A549 (cell line): ENCODE measurements around the gene LRRC75B. TPM values are rescaled to one million over a fixed set of nuclear protein-coding genes. Genes with fewer than 3 reads are reported as not detected.

ENCODE experiments used
- ATAC-seq, 2 experiments: fragments of 200-7000 bp in 1 of 2; fragments of >200 bp in 1 of 2; cut with Nextera tagmentation in 1 of 2; cut with Tn5 transposase in 1 of 2; 3 replicates each; pipeline versions ENCODE4 v1.8.0 to v1.9.1; 2018 to 2020; ENCODE audit warnings: mild to moderate bottlenecking in 1 of 2, moderate library complexity in 1 of 2
- CTCF ChIA-PET: fragments of 300-600 bp; sonication (Branson Sonifier 250); formaldehyde crosslinking; extraction: SDS; loops from one replicate; lab custom pipeline; 2021; ENCODE audit warnings: antibody characterized with exemption, inconsistent platforms; lab: Yijun Ruan, JAX
- POLR2A ChIA-PET: fragments of 350-600 bp; formaldehyde crosslinking; extraction: SDS; loops from one replicate; lab custom pipeline; 2021; ENCODE audit warnings: antibody characterized with exemption, inconsistent platforms; lab: Yijun Ruan, JAX
- DNase-seq, 2 experiments: peaks; one replicate each; pipeline versions ENCODE4 v3.0.0 to v3.0.0-alpha.2; 2011 to 2016; ENCODE audit warnings: low read depth in 1 of 2, low spot score in 1 of 2
- FAIRE-seq: peaks from 2 replicates; lab custom pipeline; 2011; peaks lifted over from hg19 to GRCh38; lab: Jason Lieb, UNC
- H3K27ac ChIP-seq, 2 experiments: fragments of >200 bp; sonication (Bioruptor Twin); formaldehyde crosslinking; 3 replicates each; pipeline ENCODE4 v1.5.1; 2016 to 2017
- H3K4me1 ChIP-seq: fragments of >200 bp; sonication (Bioruptor Twin); formaldehyde crosslinking; 3 replicates; pipeline ENCODE4 v1.6.1; 2016
- H3K4me2 ChIP-seq: fragments of >200 bp; sonication (Bioruptor Twin); formaldehyde crosslinking; 3 replicates; pipeline ENCODE4 v1.6.1; 2016
- H3K4me3 ChIP-seq: fragments of >200 bp; sonication (Bioruptor Twin); formaldehyde crosslinking; 3 replicates; pipeline ENCODE4 v1.5.1; 2016
- H3K9me3 ChIP-seq: fragments of >200 bp; sonication (Bioruptor Twin); formaldehyde crosslinking; 3 replicates; pipeline ENCODE4 v1.6.1; 2016
- FOSB ChIP-seq: fragments of 250-450 bp; sonication (Bioruptor Pico); IDR thresholded peaks from 2 replicates; pipeline ENCODE4 v1.5.0; 2020; ENCODE audit warnings: mild to moderate bottlenecking, moderate library complexity
- FOSL2 ChIP-seq, 2 experiments: fragments of 450-650 bp in 1 of 2; fragments of >200 bp in 1 of 2; sonication (Bioruptor Twin) in 1 of 2; formaldehyde crosslinking; IDR thresholded peaks; 2 replicates each; pipeline versions ENCODE4 v1.5.0 to v1.6.1; 2016 to 2020; ENCODE audit warnings: mild to moderate bottlenecking in 1 of 2, moderate library complexity in 1 of 2
- HOXB5 ChIP-seq: fragments of 250-450 bp; sonication (Bioruptor Pico); IDR thresholded peaks from 2 replicates; pipeline ENCODE4 v1.5.0; 2020; ENCODE audit warnings: mild to moderate bottlenecking, moderate library complexity
- MYC ChIP-seq: IDR thresholded peaks from 2 replicates; pipeline ENCODE4 v1.6.1; 2012; ENCODE audit warnings: mild to moderate bottlenecking, inconsistent platforms, low read length, improper control_type of control experiment, borderline replicate concordance
- NFE2L2 ChIP-seq: fragments of 150-350 bp; conservative IDR thresholded peaks from 2 replicates; pipeline ENCODE4 v1.6.1; 2014; ENCODE audit warnings: low read length
- POLR2A ChIP-seq: IDR thresholded peaks from 2 replicates; pipeline ENCODE4 v1.6.1; 2012; ENCODE audit warnings: mild to moderate bottlenecking, low read length
- RFX5 ChIP-seq: fragments of 450-650 bp; IDR thresholded peaks from 2 replicates; pipeline ENCODE4 v1.7.1; 2014; ENCODE audit warnings: antibody characterized with exemption, mild to moderate bottlenecking, moderate library complexity
- TFCP2L1 ChIP-seq: fragments of 250-450 bp; sonication (Bioruptor Pico); IDR thresholded peaks from 2 replicates; pipeline ENCODE4 v1.5.0; 2021; ENCODE audit warnings: mild to moderate bottlenecking
- TP53 ChIP-seq: fragments of 250-450 bp; sonication (Bioruptor Pico); IDR thresholded peaks from 2 replicates; pipeline ENCODE4 v1.5.0; 2021; ENCODE audit warnings: mild to moderate bottlenecking, moderate library complexity
- ZSCAN20 ChIP-seq: fragments of 250-450 bp; sonication (Bioruptor Pico); IDR thresholded peaks from 2 replicates; pipeline ENCODE4 v1.8.0; 2022; ENCODE audit warnings: mild to moderate bottlenecking, moderate library complexity
- WGBS: methylation state at CpG from one replicate; pipeline ENCODE4 v1.1.6; 2017; ENCODE audit errors: missing lambda C conversion rate; 5-methylcytosine and 5-hydroxymethylcytosine counted together
- polyA plus RNA-seq, 4 experiments: library from polyadenylated mRNA; depleted of rRNA in 3 of 4; stranded (reverse); fragments of >200 nt; fragmentation: RNase III in 1 of 4; extraction: RNeasy Plus Mini Kit Qiagen cat#74134 plus additional on column Dnase treatment in 1 of 4; gene quantifications; 2 replicates in 3 of 4; 3 replicates in 1 of 4; pipeline ENCODE4 v1.2.3, GENCODE V29; 2011 to 2017
- TF ChIP-seq, protein P1 (sequence below): IDR thresholded peaks from 2 replicates; pipeline ENCODE4 v1.6.1; 2012
- TF ChIP-seq, protein P2 (sequence below): IDR thresholded peaks from 2 replicates; pipeline ENCODE4 v1.6.1; 2012
- TF ChIP-seq, protein P3 (sequence below): fragments of 450-650 bp; IDR thresholded peaks from 2 replicates; pipeline ENCODE4 v1.6.1; 2014; ENCODE audit warnings: antibody characterized with exemption
- TF ChIP-seq, protein P4 (sequence below): fragments of 250-450 bp; sonication (Bioruptor Pico); IDR thresholded peaks from 2 replicates; pipeline ENCODE4 v1.5.0; 2020; ENCODE audit warnings: low read depth, mild to moderate bottlenecking, moderate library complexity

Gene LRRC75B
- polyA plus RNA-seq, 2 of the 4 experiments (the other 2 are of a cell fraction), result 5.3 to 8.3 TPM

DNA sequence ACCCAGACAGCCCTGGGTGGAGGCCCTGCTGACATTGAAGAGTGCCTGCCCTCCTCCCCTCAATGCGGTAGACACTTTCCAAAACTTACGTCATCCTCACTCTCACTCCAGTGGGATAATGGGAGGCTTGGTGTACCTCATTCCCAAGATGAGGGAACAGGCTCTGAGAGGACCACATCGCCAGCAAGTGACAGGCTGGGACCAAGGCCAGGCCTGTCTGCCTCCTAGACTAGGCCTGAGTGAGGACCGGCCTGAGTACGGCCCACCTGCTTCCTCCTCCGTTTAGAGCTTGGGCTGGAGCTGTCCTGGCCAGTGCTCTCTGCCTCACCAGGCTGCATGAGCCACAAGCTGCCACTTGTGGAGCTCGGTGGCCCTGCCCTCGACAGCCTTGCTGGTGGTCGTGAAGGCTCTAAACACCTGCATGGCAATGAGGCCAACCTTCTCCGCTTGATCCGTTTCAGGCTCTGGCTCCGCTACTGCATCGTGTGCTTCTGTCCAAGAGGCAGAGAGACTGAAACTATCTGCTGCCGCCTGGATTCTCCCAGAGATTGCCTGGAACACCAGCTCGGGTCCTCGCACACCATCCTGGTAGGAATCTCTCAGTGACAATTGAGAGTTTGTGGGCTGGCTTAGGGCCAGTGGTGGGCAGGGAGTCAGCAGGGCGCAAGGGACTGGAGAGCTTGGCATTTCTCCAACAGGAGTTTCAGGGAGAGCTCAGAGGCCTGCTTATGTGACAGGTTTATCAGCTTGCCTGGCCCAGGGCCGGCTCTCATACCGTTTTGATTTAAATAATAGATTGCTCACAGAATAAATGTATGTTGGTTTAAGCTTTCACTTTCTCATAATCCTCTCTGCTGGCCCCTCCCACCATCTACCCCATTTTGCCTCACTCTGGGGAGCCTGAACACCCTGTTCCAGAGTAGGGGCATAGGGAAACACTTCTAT is 9.4 kb downstream of the LRRC75B start:
- Histone ChIP-seq H3K9me3 (no peaks in the 10 kb centered on the region), H3K4me1 (peaks cover 21% of the 10 kb centered on the region), H3K4me3 (no peak overlapping the region), H3K27ac (no peak overlapping the region), H3K4me2 (no peak overlapping the region)
- peak in 1 of 2 experiments; percentile 14; a peak in 2 of 6 replicates for ATAC-seq
- CTCF ChIA-PET, result interaction anchor here (0.6 kb wide), 1 partner anchor 11 kb away, joined by 3 read pairs; no protein-coding TSS in a partner anchor
- no peak for DNase-seq
- no peak for FAIRE-seq
- POLR2A ChIA-PET, result interaction anchor here (0.5 kb wide), 1 partner anchor 28 kb away, joined by 3 read pairs; no protein-coding TSS in a partner anchor
- WGBS, result 79% methylated on average over 14 of the region's 19 CpGs
- TF ChIP-seq NFE2L2, result no peak

DNA sequence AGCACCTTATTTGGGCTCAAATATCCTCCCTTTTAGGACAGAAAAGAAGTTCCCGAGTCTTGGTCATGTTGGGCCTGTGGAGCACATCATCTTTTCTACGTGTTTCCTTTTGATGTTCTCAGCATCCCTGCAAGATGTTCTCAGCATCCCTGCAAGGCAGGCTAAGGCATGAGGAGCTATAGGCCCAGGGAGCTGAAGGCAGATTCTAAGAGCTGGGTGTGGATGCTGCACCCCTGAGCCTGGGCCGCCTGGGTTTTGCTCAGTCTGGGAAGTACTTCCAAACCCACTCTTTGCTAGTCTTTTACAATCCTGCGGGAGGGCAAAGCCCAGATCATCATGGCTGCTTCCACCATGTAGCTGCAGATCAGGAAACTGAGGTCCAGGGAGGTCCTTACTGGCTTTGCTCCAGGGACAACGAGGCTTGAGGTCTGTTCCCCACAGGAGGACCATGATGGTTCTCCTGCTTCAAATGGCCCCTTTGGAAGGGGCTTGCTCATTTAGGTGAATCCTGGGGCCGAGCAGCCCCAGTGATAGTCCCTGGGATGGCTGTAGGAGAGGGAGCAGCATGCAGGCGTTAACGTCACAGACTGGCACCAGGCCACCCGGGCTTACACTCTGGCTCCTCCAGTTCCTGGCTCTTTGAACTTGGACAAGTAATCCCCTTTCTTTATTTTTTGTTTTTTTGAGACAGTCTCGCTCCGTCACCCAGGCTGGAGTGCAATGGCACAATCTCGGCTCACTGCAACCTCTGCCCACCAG is 10.6 kb downstream of the LRRC75B start:
- Histone ChIP-seq H3K27ac (no peak overlapping the region), H3K9me3 (no peaks in the 10 kb centered on the region), H3K4me2 (no peak overlapping the region), H3K4me1 (peaks cover 31% of the 10 kb centered on the region), H3K4me3 (no peak overlapping the region)
- DNase-seq (no peak), ATAC-seq (no peak), FAIRE-seq (no peak)
- ChIA-PET CTCF (no interaction called here), POLR2A (no interaction called here)
- no peak for TF ChIP-seq TP53 (CRISPR knock-in tag)
- TF ChIP-seq POLR2A, result no peak
- TF ChIP-seq, protein P1, sequence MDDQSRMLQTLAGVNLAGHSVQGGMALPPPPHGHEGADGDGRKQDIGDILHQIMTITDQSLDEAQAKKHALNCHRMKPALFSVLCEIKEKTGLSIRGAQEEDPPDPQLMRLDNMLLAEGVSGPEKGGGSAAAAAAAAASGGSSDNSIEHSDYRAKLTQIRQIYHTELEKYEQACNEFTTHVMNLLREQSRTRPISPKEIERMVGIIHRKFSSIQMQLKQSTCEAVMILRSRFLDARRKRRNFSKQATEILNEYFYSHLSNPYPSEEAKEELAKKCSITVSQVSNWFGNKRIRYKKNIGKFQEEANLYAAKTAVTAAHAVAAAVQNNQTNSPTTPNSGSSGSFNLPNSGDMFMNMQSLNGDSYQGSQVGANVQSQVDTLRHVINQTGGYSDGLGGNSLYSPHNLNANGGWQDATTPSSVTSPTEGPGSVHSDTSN, result no peak
- WGBS, result 89% methylated on average over 11 of the region's 12 CpGs

DNA sequence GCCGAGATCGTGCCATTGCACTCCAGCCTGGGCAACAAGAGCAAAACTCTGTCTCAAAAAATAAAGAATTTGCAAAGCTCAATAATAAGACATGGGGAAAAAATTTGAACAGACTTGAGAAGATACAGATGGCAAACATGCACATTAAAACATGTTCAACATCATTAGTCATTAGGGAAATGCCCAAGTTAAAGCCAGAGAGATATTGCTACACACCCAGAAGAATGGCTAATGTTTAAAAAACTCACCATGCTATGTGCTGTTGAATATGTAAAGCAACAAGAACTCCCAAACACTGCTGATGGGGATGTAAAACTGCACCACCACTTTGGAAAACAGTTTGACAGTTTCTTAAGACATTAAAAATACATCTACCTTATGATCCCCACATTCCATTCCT is 12.6 kb downstream of the LRRC75B start:
- no peak for DNase-seq
- CTCF ChIA-PET, result no interaction called here
- TF ChIP-seq FOSL2 (IDR thresholded peaks at IDR 0.05), result no peak
- 0 out of 2 replicates have a peak, but pooled peaks have one; percentile 21 for TF ChIP-seq FOSL2 (CRISPR knock-in tag; IDR thresholded peaks at IDR 0.05)
- TF ChIP-seq, protein P2, sequence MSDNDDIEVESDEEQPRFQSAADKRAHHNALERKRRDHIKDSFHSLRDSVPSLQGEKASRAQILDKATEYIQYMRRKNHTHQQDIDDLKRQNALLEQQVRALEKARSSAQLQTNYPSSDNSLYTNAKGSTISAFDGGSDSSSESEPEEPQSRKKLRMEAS, result no peak
- H3K4me3 ChIP-seq, result no peak overlapping the region
- 0 out of 6 replicates have a peak overlapping the region, but pooled peaks of 1 of the 2 experiments have one; percentile 15 for H3K27ac ChIP-seq
- 94% methylated on average over 2 of the region's 2 CpGs for WGBS
- H3K4me1 ChIP-seq, result peaks cover 31% of the 10 kb centered on the region
- ATAC-seq, result peak in 1 of 2 experiments; percentile 13; a peak in 1 of 6 replicates
- POLR2A ChIA-PET, result no interaction called here
- H3K4me2 ChIP-seq, result peak overlapping the region; percentile 4; the same call in 1 of the 3 replicates
- no peak for FAIRE-seq
- no peaks in the 10 kb centered on the region for H3K9me3 ChIP-seq

DNA sequence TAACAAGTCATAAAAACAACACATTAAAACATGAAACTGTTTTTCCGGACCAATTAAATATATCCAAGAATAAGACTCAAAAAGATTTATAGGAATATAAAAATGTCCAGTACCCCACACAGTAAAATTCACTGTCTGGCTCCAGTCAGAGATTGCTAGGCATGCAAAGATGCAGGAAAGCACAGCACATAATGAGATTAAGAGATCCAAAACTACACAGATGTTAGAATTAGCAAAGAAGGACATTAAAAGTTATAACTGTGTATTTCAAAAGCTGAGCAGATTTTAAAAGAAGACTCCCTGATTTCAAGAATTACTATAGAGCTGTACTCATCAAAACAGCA is 13.6 kb downstream of the LRRC75B start:
- H3K4me1 ChIP-seq, result peaks cover 31% of the 10 kb centered on the region
- WGBS, result 83% methylated on average over 1 of the region's 1 CpG
- TF ChIP-seq MYC (no peak), TFCP2L1 (CRISPR knock-in tag) (no peak), HOXB5 (CRISPR knock-in tag) (no peak), FOSB (CRISPR knock-in tag) (no peak), ZSCAN20 (no peak), RFX5 (no peak)
- TF ChIP-seq, protein P3, sequence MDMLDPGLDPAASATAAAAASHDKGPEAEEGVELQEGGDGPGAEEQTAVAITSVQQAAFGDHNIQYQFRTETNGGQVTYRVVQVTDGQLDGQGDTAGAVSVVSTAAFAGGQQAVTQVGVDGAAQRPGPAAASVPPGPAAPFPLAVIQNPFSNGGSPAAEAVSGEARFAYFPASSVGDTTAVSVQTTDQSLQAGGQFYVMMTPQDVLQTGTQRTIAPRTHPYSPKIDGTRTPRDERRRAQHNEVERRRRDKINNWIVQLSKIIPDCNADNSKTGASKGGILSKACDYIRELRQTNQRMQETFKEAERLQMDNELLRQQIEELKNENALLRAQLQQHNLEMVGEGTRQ, result no peak
- TF ChIP-seq, protein P4, sequence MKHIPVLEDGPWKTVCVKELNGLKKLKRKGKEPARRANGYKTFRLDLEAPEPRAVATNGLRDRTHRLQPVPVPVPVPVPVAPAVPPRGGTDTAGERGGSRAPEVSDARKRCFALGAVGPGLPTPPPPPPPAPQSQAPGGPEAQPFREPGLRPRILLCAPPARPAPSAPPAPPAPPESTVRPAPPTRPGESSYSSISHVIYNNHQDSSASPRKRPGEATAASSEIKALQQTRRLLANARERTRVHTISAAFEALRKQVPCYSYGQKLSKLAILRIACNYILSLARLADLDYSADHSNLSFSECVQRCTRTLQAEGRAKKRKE (CRISPR knock-in tag), result no peak
- POLR2A ChIA-PET, result no interaction called here
- no peak overlapping the region for H3K4me3 ChIP-seq
- no peaks in the 10 kb centered on the region for H3K9me3 ChIP-seq
- ATAC-seq (no peak), FAIRE-seq (no peak), DNase-seq (no peak)
- CTCF ChIA-PET, result no interaction called here
- H3K27ac ChIP-seq, result peak overlapping the region in 1 of 2 experiments; percentile 58; a peak in 1 of 6 replicates
- peak overlapping the region; percentile 64 for H3K4me2 ChIP-seq
